DMS79 (cell line): ENCODE data around the gene POLR3A.
"Not testable (repeated sequence)": the region's sequence is repeated elsewhere in the genome, so short reads cannot be mapped to it uniquely, and the experiment has no call there.

ENCODE experiments used
- DNase-seq: peaks from one replicate; lab custom pipeline; 2025; lab: John Stamatoyannopoulos, UW

The POLR3A gene

DNA sequence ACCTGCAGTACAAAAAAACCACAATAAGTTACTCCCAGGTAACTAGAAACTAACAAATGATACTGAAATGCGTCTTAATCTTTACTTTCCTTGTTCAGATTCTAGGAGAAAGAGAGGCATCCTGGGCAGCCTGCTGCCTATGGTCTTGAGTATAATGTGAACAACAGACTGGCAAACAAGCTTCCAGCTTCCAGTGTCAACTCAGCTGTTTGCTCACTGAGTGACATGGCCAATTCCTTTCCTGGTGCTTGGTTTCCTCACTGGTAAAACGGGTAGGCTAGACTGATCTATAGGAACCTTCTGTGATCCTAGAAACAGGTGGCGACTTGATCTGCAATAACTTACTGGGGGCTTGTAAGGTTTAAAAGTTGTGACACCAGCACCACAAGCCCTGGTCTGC is 10.1 kb downstream of the POLR3A start:
- no peak for DNase-seq

DNA sequence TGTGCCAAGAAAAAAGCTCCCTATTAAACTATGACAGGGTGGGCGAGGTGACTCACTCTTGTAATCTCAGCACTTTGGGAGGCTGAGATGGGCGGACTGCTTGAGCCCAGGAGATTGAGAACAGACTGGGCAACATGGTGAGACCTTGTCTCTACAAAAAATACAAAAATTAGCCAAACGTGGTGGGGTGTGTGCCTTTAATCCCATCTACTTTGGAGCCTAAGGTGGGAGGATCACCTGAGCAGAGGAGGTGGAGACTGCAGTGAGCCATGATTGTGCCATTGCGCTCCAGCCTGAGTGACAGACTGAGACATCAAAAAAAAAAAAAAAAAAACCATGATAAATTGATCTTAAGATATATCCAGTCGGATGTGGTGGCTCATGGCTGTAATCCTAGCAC is 11.5 kb downstream of the POLR3A start:
- DNase-seq: no peak

DNA sequence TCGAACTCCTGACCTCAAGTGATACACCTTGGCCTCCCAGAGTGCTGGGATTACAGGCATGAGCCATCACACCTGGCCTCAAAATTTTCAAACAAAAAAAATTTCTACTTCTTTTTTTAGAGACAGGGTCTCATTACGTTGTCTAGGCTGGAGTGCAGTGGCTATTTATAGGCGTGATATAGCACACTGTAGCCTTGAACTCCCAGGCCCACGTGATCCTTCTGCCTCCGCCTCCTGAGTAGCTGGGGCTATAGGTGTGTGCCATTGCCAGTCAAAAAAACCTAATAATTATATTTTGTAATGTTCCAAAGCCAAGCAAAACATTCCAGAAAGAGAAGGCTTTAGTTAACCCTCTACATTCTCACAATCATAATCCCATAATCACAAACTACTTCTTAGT is 13.8 kb downstream of the POLR3A start:
- no peak for DNase-seq

DNA sequence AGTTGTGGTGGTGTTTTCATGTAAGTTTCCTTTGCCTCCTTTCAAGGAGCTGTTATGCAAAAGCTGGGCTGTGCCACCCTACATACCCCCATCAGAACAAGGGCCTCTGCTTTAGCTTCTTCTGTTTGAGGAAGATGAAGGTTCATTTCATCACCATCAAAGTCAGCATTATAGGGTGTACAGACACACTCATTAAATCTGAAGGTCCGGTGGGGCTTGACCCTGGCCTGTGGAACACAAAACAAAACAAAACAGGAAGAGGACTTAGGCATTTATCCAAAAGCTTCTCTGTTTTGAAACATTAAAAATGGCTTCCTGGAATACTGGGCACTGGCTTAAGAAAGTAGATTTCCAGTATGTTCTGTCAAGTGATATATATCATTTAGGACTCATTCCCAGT is 15.8 kb downstream of the POLR3A start:
- DNase-seq: no peak

DNA sequence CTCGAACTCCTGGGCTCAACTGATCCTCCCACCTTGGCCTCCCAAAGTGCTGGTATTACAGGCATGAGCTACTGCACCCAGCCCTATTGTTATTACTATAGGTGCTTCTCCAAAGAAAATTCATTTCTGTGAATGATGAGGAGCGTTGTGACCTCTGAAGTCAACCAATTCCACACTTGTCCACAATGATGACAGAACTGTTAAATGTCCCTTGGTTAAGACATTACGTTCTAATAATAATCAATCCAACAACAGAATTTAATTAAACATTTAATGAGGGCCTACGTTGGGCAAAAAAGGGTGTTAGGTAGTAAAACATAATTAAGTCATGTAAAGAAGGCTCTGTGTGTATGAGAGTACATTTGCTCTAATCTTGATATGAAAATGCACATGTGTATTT is 18.2 kb downstream of the POLR3A start:
- no peak for DNase-seq

DNA sequence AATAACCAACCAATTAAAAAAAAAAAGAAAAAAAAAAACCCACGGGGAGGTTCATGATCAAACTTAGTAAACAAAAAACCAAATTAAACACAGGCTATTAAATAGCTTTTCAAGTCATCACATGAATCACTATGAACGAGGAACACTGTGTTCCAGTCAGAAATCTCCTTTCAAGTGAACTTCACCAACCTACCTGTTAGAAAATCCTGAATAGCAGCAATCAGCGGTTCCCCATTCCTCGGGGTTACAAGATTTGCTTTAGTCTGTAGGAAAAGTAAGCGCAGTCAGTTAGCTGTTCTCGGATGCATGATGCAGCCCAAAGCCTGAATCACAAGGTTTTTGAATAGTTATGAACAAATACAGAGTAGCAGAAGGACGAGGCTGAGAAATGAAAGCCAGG is 19.0 kb downstream of the POLR3A start:
- no peak for DNase-seq

DNA sequence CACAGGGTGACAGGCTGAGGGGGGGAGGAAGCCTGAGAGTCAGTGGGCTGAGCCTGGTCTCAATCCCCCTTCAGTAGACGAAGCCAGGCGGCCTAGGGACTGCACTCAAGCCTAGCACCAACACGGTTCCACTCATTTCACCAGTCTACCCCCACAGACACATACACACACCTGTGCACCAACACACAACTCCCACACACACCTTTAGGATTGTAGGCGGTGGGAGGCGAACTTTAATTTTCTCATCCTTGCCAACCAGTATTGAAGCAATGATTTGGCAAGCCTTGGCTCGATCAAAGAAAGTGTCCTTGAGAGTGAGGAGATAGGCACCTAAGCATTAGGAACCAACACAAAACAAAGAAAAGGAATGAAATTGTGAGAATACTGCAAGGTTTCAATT is 19.7 kb downstream of the POLR3A start:
- no peak for DNase-seq

DNA sequence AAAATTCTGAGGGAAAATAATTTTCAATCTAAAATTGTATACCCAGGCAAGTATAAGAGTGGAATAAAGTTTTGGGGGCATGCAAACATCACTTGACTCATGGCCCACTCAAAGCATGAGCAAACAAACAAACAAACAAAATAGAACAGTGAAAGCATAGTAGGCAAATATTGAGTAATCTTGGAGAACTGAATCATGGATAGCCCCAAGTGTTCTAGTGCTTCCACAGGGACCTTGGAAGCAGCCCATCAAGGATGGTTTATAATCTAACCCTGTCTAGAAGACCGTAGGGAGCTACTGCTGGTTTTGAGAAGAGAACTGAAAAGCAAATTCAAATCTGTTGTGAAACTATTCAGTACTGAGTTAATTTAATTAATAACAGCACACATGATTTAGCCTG is 22.1 kb downstream of the POLR3A start:
- no peak for DNase-seq

DNA sequence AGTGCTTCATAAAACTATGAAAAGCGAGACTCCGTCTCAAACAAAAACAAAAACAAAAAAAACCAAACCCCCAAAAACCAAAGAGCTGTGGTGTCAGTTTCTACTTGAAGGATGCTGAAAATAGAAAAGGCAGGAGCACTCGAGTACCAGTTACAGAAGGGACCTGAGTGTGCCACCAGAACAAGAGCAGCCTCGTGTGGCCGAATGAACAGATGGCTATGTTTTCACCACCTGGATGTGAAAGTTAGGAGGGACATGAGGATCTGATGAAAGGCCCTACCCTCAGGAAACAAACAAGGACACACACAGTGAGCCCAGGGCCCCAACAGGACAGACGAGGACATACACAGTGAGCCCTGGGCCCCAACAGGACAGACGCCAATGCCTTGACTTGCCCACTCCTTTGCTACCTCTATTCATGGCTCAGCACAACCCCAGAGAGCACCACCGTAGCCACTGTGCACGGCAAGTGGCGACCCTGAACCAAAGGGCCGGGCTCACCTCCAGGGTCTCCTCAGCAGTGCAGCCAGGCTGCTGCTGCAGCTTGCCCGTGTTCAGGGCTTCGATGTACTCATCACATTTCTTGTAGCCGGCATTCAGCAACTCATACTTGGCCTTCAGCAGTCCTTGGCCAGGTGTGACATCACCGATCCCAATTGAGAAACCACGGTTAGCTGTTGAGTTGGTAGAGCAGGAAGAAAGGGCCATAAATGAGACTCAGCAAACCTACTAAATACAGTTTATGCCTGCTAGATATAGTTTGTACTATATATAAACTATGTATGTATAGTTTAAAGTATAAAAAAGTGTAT is 24.9 kb downstream of the POLR3A start:
- no peak for DNase-seq

DNA sequence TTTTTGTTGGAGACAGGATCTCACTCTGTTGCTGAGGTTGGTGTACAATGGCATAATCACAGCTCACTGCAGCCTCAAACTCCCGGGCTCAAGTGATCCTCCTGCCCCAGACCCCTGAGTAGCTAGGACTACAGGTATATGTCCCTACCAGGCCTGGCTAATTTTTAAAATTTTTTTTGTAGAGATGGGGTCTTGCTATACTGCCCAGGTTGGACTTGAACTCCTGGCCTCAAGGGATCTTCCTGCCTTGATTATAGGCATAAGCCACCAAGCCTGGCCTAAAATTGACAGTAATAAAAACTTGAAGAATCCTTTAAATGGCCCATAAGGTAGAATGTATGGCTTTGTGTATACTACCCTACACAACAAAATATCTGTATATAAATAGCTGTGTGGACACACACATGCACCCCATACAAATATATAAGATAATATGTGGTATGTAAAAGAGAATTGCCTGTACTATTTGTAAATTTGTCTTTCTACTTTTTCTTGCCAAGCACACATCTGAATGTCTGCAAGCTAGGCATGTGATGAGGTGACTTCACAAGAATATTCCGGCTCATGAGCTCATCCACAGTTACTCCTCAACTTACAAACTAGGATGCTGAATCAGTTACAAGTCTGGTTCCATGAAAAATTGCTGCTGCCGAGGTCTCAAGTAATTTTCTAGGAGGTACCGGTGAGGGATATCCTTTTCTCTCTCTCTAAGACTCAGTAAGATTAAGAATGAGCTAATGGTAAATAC is 26.6 kb downstream of the POLR3A start:
- DNase-seq: no peak

DNA sequence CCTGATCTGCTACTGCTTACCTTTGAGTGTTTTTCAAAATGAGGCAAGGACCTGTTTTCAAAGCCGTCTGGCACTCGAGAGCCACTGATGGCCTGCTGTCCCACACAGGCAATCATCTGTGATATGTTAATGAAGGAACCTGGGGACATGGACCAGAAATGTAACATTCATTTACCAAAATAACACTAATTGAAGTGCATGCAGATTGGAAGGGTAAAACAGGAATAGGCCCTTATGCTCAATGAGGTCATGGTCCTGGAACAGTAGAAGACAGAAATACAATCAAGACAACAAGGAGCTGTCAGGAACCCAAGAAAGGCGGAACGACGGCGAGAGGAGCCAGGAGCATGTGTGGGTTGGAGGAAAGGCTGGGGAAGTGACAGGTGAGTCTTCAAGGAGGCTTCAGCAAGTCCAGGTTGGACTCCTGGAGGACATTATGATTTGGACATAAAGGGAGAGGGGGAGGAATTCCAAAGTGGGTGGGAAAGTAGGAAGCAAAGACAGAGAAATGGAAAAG is 28.3 kb downstream of the POLR3A start:
- DNase-seq: peak; percentile 60

DNA sequence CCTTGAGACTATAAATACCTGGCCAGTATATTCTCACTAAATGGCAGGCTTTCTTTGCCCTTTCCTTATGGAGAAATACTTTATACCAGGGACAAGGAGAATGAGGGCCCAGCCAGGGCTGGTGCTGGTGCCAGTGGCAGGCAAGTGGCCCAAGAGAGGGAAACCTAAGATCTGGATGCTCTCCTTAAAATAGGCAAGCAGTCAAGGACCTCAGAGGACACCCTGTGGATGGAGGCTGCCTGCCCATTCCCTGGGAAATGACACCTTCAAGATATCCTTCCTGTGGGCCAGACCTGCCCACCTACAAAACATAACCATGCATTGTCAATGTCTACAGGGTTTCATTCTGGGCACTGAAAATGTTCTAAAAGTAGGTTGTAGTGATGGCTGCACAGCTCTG is 29.1 kb downstream of the POLR3A start:
- DNase-seq: no peak

DNA sequence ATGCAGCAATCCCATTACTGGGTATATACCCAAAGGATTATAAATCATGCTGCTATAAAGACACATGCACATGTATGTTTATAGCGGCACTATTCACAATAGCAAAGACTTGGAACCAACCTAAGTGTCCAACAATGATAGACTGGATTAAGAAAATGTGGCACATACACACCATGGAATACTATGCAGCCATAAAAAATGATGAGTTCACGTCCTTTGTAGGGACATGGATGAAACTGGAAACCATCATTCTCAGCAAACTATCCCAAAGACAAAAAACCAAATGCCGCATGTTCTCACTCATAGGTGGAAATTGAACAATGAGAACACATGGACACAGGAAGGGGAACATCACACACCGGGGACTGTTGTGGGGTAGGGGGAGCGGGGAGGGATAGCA is 30.5 kb downstream of the POLR3A start:
- not testable (repeated sequence) for DNase-seq

DNA sequence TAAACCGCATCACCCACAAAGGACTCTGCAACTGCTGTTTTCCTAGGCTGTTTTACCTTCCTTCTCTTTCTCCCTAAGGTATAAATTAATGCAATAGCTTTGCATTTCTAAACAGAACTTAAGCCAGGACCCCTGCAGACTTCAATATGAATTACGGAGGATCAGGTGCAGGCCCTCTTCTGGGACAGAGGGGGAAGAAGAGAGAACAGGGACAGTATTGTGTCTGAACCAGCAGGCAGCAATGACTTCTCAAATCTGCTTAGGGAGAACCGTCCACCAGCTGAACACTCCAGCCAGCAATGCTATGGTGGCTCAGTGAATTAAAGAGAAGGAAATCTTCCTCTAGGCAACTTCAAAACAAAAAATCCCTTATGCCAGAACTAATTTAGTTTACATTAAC is 35.7 kb downstream of the POLR3A start:
- DNase-seq: no peak

DNA sequence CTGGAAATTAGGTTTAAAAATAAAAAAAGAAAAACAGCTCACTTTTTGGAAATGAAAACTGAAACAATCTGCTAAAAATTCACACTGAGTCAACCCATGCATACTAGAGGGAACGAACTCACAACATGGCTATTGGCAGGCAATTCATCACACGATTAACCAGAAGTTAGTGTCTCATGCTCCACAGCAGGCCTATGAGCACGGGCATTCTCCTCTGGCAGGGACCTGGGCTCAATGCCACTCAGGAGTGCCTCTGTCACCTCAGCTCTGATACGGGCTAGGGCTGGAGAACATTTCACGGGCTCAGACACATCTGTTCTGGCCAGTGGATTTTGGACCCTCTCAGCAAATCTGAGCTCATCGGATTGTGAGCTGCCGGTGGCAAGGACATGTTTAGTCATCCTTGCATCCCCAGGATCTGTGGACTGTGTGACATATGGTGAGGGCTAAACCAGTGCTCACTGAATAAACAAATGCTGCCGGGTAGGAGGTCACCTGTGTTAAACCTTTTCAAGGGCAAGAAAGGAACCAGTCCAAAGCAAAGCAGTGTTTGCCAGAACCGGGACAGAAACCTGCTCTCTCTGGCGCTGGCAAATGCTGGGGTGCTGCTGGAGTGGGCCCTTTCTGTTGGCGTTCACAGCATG is 40.1 kb downstream of the POLR3A start:
- DNase-seq: no peak

DNA sequence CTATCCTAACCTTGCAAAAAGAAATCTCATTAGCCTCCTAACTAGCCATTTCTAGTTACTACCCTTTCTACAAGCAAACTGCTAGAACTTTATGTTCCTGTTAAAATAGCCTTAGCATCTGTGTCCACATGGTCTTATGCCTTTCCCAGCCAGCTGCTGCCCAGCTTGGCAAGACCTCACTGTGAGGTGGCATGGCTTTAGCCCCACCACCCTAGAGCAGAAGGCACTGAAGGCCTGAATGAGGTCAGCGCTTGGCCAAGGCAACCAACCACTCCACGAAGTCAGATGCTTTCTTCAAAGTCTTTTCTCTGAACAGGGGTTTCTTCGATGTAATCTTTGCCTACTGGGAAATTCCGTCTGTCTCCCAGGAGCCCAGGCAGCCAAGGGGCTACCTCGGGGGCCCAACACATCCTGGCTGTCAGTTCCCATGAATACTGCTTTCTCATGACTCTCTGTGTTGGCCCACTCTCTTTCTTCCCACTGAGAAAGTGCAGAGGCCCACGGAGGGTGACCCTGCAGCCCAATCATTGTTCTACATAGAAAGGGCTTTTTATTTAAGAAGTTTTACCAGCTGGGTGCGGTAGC is 41.6 kb downstream of the POLR3A start:
- DNase-seq: no peak

DNA sequence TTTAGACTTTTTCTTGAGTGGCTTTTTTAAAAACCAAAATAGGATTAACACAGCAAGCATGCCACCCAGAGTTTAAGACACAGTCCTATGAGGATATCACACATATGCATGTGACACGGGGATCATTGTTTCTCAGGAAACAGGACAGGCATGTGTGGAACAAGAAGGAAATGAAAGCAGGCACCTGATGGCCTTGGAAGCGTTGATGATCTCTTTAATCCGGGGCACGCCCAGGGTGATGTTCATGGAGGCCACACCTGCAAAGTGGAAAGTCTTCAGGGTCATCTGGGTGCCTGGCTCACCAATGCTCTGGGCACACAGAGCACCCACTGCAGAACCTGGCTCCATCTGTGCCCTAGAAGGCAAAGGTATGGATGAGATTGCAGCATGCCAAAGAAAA is 44.3 kb downstream of the POLR3A start:
- no peak for DNase-seq

DNA sequence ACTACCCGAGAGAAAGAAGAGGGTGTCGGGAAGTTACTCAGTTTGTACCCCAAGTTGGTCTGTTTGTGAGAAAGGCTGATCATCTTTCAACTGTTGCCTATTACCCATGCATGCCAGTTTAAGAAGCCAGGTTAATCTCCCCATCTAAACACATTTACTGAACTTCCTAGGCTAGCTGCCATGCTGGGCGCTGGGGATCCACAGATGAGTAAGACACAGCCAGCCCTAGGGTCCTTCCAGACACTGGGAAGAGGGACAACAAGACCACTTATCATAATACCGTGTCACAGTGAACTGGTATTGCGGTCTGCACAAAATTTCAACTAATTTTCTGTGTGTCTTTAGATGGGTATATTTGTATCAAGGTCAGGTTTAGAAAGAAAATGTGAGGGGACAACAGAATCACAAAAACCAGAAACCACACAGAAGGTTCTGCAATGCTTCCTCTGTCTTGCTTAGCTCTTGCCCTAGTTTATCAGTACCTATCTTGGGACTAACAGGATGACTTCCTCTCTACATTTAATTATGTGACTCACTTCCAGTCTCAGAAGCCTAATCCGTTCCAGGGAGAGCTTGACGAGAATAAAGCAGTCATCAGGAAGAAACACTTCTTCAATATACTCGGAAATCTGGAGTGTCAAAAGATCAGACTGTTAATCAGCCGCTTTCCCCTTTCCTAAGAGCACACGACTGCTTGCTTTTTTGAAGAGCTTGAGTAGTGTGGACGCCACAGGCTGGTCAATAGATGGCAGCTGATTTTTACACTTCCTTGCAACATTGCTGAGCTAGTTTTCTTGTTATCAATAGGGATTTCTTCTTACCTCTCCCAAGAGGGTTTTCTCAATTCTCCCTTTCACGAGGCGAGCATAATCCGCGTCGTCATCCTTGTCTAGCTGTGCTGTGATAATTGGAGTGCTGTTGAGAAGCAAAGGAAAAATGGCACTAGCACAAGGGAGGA is 45.7 kb downstream of the POLR3A start:
- no peak for DNase-seq

DNA sequence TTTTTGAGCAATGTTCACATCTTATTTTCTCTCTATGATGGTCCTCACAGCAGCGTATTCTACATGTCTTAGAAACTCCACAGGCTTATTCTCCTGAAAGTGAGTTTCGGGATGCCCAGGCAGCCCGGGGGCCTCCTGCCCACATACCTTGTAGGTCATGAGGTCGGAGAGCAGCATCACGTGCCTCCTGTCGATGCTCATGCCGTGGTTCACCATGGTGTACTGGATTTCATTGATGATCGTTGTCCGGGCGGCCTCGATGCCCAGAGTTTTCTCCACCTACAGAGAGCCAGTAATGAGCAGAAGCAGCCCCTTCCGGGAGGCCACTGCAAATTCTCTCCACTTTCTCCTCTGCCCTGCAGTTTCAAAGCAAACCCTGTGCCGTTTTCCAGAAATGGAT is 48.0 kb downstream of the POLR3A start:
- no peak for DNase-seq

DNA sequence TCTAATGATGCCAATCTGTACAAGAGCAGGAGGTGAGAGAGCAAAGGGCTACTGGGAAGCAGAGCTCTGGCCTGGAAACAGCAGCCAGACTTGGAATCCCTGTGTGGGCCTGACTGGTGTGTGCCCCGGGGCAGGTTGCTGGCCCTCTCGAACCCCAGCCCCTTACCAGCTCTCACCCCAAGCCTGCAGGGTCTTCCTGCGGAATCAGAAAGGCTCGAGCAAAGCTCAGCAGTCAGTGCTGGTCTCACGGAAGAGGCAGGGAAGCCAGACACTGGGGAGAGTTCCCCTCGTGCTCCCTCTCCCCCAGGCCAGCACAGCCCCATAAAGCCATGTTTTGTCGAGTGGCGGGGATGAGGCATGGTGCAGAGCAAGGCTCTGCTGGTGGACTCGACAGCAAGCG is 50.1 kb downstream of the POLR3A start:
- DNase-seq: no peak

DNA sequence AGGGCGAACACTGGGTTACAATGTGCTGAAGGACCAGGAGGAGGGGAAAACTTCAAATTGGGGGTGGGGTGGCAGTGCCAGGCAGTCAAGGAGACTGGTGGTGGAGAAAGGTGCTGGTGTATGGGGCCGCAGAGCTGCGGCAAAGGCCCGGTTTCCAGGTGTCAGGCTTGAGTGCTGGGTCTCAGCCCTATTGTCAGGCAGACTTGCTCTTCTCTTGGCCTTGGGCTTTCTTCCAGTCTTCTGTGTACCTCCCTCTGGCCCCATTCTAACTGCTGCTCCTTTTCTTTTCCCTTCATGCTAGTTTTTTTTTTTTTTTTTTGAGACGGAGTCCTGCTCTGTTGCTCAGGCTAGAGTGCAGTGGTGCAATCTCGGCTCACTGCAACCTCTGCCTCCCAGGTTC is 51.0 kb downstream of the POLR3A start:
- DNase-seq: no peak
